Neural cell (in vitro differentiated cells): ENCODE measurements around the gene NAA20. TPM values are rescaled to one million over a fixed set of nuclear protein-coding genes. Genes with fewer than 3 reads are reported as not detected.

Experiments used
- H2AFZ ChIP-seq: fragments of 200-600, 300-800 bp; sonication (generic), shearing (Covaris generic); 2 replicates; pipeline ENCODE4 v1.6.0; 2014; ENCODE audit warnings: low read depth, mild to moderate bottlenecking, antibody characterized with exemption, low read length, moderate library complexity
- H3F3A ChIP-seq: fragments of 200-600 bp; shearing (Covaris generic); 2 replicates; pipeline ENCODE4 v1.6.1; 2016; ENCODE audit warnings: mild to moderate bottlenecking, moderate library complexity, mixed read lengths, antibody characterized with exemption, low read length; ENCODE audit not compliant: insufficient read depth, poor library complexity, severe bottlenecking
- H3K27ac ChIP-seq: fragments of 200-600, 300-800 bp; sonication (generic), shearing (Covaris generic); 2 replicates; pipeline ENCODE4 v1.5.1; 2014; ENCODE audit warnings: mild to moderate bottlenecking, low read length, moderate library complexity
- H3K27me3 ChIP-seq: fragments of 300-800, 200-600 bp; sonication (generic), shearing (Covaris generic); 2 replicates; pipeline ENCODE4 v1.6.0; 2014; ENCODE audit warnings: mild to moderate bottlenecking, low read depth, low read length, moderate library complexity; ENCODE audit not compliant: insufficient read depth
- H3K36me3 ChIP-seq: fragments of 300-800, 200-600 bp; sonication (generic), shearing (Covaris generic); 2 replicates; pipeline ENCODE4 v1.5.1; 2014; ENCODE audit warnings: mild to moderate bottlenecking, antibody characterized with exemption, low read length, moderate library complexity; ENCODE audit not compliant: insufficient read depth
- H3K4me2 ChIP-seq: fragments of 300-800, 200-600 bp; sonication (generic), shearing (Covaris generic); 2 replicates; pipeline ENCODE4 v1.6.0; 2014; ENCODE audit warnings: mild to moderate bottlenecking, low read length
- H3K4me3 ChIP-seq: fragments of 300-800, 200-600 bp; sonication (generic), shearing (Covaris generic); 2 replicates; pipeline ENCODE4 v1.5.1; 2014; ENCODE audit warnings: mild to moderate bottlenecking, low read length, moderate library complexity
- H3K79me2 ChIP-seq: fragments of 200-600 bp; shearing (Covaris generic); replicated peaks from 2 replicates; pipeline ENCODE4 v1.6.0; 2014; ENCODE audit warnings: mild to moderate bottlenecking, low read length, moderate library complexity; ENCODE audit not compliant: insufficient read depth
- H3K9ac ChIP-seq: fragments of 300-800, 200-600 bp; sonication (generic), shearing (Covaris generic); 2 replicates; pipeline ENCODE4 v1.6.1; 2016; ENCODE audit warnings: mild to moderate bottlenecking, low read length, mixed read lengths
- H3K9me2 ChIP-seq: fragments of 200-600 bp; shearing (Covaris generic); 2 replicates; pipeline ENCODE4 v1.6.1; 2016; ENCODE audit warnings: mild to moderate bottlenecking, low read length, mixed read lengths; ENCODE audit not compliant: insufficient read depth
- H3K9me3 ChIP-seq: fragments of 200-600, 300-800 bp; sonication (generic), shearing (Covaris generic); 2 replicates; pipeline ENCODE4 v1.6.1; 2016; ENCODE audit warnings: mild to moderate bottlenecking, mixed run types, low read length, moderate library complexity, mixed read lengths
- H4K20me1 ChIP-seq: fragments of 200-600 bp; shearing (Covaris generic); 2 replicates; pipeline ENCODE4 v1.6.1; 2016; ENCODE audit warnings: mild to moderate bottlenecking, mixed run types; ENCODE audit not compliant: insufficient read depth
- CTCF ChIP-seq: fragments of 450-650 bp; IDR thresholded peaks from 2 replicates; pipeline ENCODE4 v1.5.1; 2014; ENCODE audit warnings: antibody characterized with exemption, mild to moderate bottlenecking, moderate library complexity; ENCODE audit not compliant: poor library complexity, severe bottlenecking
- EP300 ChIP-seq: fragments of 450-650 bp; conservative IDR thresholded peaks from 2 replicates; pipeline ENCODE4 v1.6.1; 2014; ENCODE audit warnings: antibody characterized with exemption, mild to moderate bottlenecking, moderate library complexity; ENCODE audit not compliant: poor library complexity, severe bottlenecking
- EZH2 ChIP-seq: fragments of 200-600, 300-800 bp; shearing (Covaris generic), sonication (generic); IDR thresholded peaks from 2 replicates; pipeline ENCODE4 v1.6.1; 2014; ENCODE audit warnings: antibody characterized with exemption, low read length, borderline replicate concordance, mild to moderate bottlenecking; ENCODE audit not compliant: insufficient read depth, poor library complexity, severe bottlenecking
- MXI1 ChIP-seq: fragments of 450-650 bp; conservative IDR thresholded peaks from 2 replicates; pipeline ENCODE4 v1.6.1; 2014; ENCODE audit warnings: antibody characterized with exemption, mild to moderate bottlenecking; ENCODE audit not compliant: poor library complexity, severe bottlenecking
- POLR2AphosphoS5 ChIP-seq: IDR thresholded peaks from 2 replicates; pipeline ENCODE4 v1.6.1; 2012
- RAD21 ChIP-seq: fragments of 450-650 bp; conservative IDR thresholded peaks from 2 replicates; pipeline ENCODE4 v1.6.1; 2014; ENCODE audit warnings: antibody characterized with exemption, mild to moderate bottlenecking, moderate library complexity
- REST ChIP-seq: IDR thresholded peaks from 2 replicates; pipeline ENCODE4 v1.6.1; 2012; ENCODE audit warnings: borderline replicate concordance
- SMC3 ChIP-seq: fragments of 450-650 bp; conservative IDR thresholded peaks from 2 replicates; pipeline ENCODE4 v1.6.1; 2014; ENCODE audit warnings: antibody characterized with exemption, mild to moderate bottlenecking, moderate library complexity; ENCODE audit not compliant: poor library complexity
- TAF1 ChIP-seq: IDR thresholded peaks from 2 replicates; pipeline ENCODE4 v1.6.1; 2012; ENCODE audit warnings: low read depth
- polyA plus RNA-seq: library from polyadenylated mRNA; depleted of rRNA; stranded (reverse); fragments of >200 nt; gene quantifications from 2 replicates; pipeline ENCODE4 v1.2.3, GENCODE V29; 2014

Gene NAA20
- polyA plus RNA-seq, 1 donor from 2014 or later, result 48.9 TPM

- Histone ChIP-seq H3K79me2 (no peaks in the 10 kb centered on the region), H3F3A (no peaks in the 10 kb centered on the region), H3K4me3 (no peak overlapping the region), H4K20me1 (no peaks in the 10 kb centered on the region), H3K4me2 (no peak overlapping the region), H3K9ac (no peak overlapping the region), H3K36me3 (no peaks in the 10 kb centered on the region), H3K9me2 (no peaks in the 10 kb centered on the region), H3K27ac (no peak overlapping the region), H3K9me3 (no peaks in the 10 kb centered on the region), H3K27me3 (no peaks in the 10 kb centered on the region), H2AFZ (no peak overlapping the region)
- TF ChIP-seq TAF1 (no peak), EP300 (no peak), SMC3 (no peak), CTCF (no peak), RAD21 (no peak), EZH2 (no peak), MXI1 (no peak), POLR2AphosphoS5 (no peak), REST (no peak)
Observed at GRCh38 chr20:19981031-19981451, 36.1 kb upstream of the NAA20 start.

GRCh38 chr20:19986419-19986818, 30.7 kb upstream of the NAA20 start:
- Histone ChIP-seq H2AFZ (no peak overlapping the region), H3F3A (no peaks in the 10 kb centered on the region), H3K9me2 (no peaks in the 10 kb centered on the region), H3K79me2 (no peaks in the 10 kb centered on the region), H4K20me1 (no peaks in the 10 kb centered on the region), H3K27ac (no peak overlapping the region), H3K9ac (no peak overlapping the region), H3K4me2 (no peak overlapping the region), H3K4me3 (no peak overlapping the region), H3K9me3 (no peaks in the 10 kb centered on the region), H3K36me3 (no peaks in the 10 kb centered on the region), H3K27me3 (no peaks in the 10 kb centered on the region)
- TF ChIP-seq POLR2AphosphoS5, result no peak
- no peak for TF ChIP-seq EZH2
- no peak for TF ChIP-seq CTCF
